Peyer's patch (tissue), 4 donors: ENCODE measurements around the gene STEAP3.

Experiments
- CTCF ChIP-seq, 6 experiments: fragments of 450-650 bp in 4 of 6; fragments of 200-600 bp in 2 of 6; sonication (generic) in 1 of 6; IDR thresholded peaks; one replicate each; pipeline ENCODE4 v1.5.1; 2017 to 2019; ENCODE audit warnings: antibody characterized with exemption in 6 of 6, mild to moderate bottlenecking in 3 of 6, moderate library complexity in 1 of 6
- POLR2A ChIP-seq, 2 donors: fragments of 450-650 bp; IDR thresholded peaks; one replicate each; pipeline ENCODE4 v1.5.1; 2017; ENCODE audit warnings: antibody characterized with exemption in 2 of 2, mild to moderate bottlenecking in 2 of 2, moderate library complexity in 2 of 2

- TF ChIP-seq POLR2A (IDR thresholded peaks at IDR 0.05) (no peak), CTCF (IDR thresholded peaks at IDR 0.05) (no peak)
Observed at GRCh38 chr2:119201815-119202214, 21.8 kb upstream of the STEAP3 start.
